ENCODE measurements around the gene SH3BP4. TPM values are rescaled to one million over a fixed set of nuclear protein-coding genes. Genes with fewer than 3 reads are reported as not detected.

SH3BP4 gene
- total RNA-seq, 1 donor from 2014 or later, result 115 TPM

DNA sequence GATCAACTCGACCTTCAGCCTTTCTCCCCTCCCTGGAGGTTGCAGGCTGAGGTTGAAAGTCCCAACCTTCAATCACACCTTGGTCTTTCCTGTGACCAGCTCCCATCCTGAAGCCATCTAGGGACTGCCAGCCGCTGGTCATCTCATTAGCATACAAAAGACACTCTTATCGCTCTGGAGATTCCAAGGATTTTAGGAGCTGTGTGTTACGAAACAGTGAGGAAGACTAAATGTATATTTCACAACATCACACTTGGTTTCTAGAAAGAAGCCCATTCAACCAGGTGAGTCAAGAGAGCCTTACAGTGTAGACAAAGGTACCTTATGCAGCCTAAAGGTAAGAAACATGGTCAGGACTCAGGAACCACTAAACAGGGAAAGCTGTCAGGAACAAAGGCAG lies 126.4 kb downstream of the SH3BP4 start:
- no peaks in the 10 kb centered on the region for H3K27me3 ChIP-seq (ENCODE audit: control insufficient read depth, insufficient read depth, low read length)
- H3K36me3 ChIP-seq (ENCODE audit: control insufficient read depth, insufficient read depth, low read length), result no peaks in the 10 kb centered on the region
- TF ChIP-seq, protein P1, sequence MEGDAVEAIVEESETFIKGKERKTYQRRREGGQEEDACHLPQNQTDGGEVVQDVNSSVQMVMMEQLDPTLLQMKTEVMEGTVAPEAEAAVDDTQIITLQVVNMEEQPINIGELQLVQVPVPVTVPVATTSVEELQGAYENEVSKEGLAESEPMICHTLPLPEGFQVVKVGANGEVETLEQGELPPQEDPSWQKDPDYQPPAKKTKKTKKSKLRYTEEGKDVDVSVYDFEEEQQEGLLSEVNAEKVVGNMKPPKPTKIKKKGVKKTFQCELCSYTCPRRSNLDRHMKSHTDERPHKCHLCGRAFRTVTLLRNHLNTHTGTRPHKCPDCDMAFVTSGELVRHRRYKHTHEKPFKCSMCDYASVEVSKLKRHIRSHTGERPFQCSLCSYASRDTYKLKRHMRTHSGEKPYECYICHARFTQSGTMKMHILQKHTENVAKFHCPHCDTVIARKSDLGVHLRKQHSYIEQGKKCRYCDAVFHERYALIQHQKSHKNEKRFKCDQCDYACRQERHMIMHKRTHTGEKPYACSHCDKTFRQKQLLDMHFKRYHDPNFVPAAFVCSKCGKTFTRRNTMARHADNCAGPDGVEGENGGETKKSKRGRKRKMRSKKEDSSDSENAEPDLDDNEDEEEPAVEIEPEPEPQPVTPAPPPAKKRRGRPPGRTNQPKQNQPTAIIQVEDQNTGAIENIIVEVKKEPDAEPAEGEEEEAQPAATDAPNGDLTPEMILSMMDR (IDR thresholded peaks at IDR 0.05; ENCODE audit: insufficient read depth, low read length, poor library complexity, severe bottlenecking), result no peak
- H3K4me3 ChIP-seq (ENCODE audit: low read depth, low read length), result no peak overlapping the region
- DNase-seq (ENCODE audit: low read depth), result no peak

DNA sequence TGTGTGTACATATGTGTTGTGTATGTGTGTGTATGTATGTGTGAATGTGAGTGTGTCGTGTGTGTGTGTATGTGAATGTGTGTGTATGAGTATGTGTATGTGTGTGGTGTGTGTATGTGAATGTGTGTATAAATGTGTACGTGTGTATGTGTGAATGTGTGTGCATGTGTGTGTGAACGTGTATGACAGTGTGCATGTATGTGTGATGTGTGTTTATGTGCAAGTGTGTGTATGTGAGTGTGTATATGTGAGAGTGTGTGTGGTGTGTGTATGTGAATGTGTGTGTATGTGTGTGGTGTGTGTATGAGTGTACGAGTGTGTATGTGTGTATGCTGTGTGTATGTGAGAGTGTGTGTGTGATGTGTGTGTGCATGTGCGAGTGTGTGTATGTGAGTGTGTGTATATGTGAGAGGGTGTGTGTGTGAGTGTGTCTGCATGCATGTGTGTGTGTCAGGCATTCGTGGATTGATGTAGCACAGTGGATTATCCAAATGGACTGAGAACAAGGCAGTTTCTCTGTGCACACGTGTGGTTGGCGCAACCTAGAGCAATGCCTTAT lies 127.2 kb downstream of the SH3BP4 start:
- Histone ChIP-seq H3K27me3 (ENCODE audit: control insufficient read depth, insufficient read depth, low read length) (no peaks in the 10 kb centered on the region), H3K36me3 (ENCODE audit: control insufficient read depth, insufficient read depth, low read length) (no peaks in the 10 kb centered on the region), H3K4me3 (ENCODE audit: low read depth, low read length) (no peak overlapping the region)
- TF ChIP-seq, protein P1 (IDR thresholded peaks at IDR 0.05; ENCODE audit: insufficient read depth, low read length, poor library complexity, severe bottlenecking), result no peak
- no peak for DNase-seq (ENCODE audit: low read depth)

GRCh38 chr2:235080101-235080500 lies 128.3 kb downstream of the SH3BP4 start:
- no peak for DNase-seq (ENCODE audit: low read depth)
- Histone ChIP-seq H3K27me3 (ENCODE audit: control insufficient read depth, insufficient read depth, low read length) (no peaks in the 10 kb centered on the region), H3K36me3 (ENCODE audit: control insufficient read depth, insufficient read depth, low read length) (no peaks in the 10 kb centered on the region), H3K4me3 (ENCODE audit: low read depth, low read length) (no peak overlapping the region)
- TF ChIP-seq, protein P1 (IDR thresholded peaks at IDR 0.05; ENCODE audit: insufficient read depth, low read length, poor library complexity, severe bottlenecking), result no peak

GRCh38 chr2:235082578-235083338 lies 130.9 kb downstream of the SH3BP4 start:
- Histone ChIP-seq H3K36me3 (ENCODE audit: control insufficient read depth, insufficient read depth, low read length) (no peaks in the 10 kb centered on the region), H3K4me3 (ENCODE audit: low read depth, low read length) (no peak overlapping the region), H3K27me3 (ENCODE audit: control insufficient read depth, insufficient read depth, low read length) (no peaks in the 10 kb centered on the region)
- TF ChIP-seq, protein P1 (IDR thresholded peaks at IDR 0.05; ENCODE audit: insufficient read depth, low read length, poor library complexity, severe bottlenecking), result no peak
- DNase-seq (ENCODE audit: low read depth), result no peak

DNA sequence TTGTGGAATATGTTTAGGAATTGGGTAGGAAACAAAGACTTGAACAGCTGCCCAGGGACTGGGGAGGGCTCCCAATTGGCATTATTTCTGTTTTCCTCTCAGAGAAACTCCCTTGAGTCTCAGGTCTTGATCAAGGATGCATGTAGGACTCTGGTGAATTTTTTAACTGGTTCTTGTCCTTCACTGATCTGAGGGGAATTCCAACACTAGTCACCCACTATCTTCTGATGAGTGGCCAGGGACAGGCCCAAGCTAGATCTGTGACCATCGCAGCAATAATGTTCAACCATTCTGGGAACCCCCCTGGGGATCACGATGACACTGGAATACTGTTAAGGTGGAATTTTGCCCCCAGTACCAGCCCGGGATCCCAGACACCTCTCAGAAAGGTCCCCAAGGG lies 132.0 kb downstream of the SH3BP4 start:
- no peak for DNase-seq (ENCODE audit: low read depth)
- TF ChIP-seq, protein P1 (IDR thresholded peaks at IDR 0.05; ENCODE audit: insufficient read depth, low read length, poor library complexity, severe bottlenecking), result no peak
- H3K27me3 ChIP-seq (ENCODE audit: control insufficient read depth, insufficient read depth, low read length), result no peaks in the 10 kb centered on the region
- no peak overlapping the region for H3K4me3 ChIP-seq (ENCODE audit: low read depth, low read length)
- H3K36me3 ChIP-seq (ENCODE audit: control insufficient read depth, insufficient read depth, low read length), result no peaks in the 10 kb centered on the region
